WTC11 (cell line): ENCODE measurements around the gene FAM20C. TPM values are rescaled to one million over a fixed set of nuclear protein-coding genes. Genes with fewer than 3 reads are reported as not detected.
"Not testable (repeated sequence)": the region's sequence is repeated elsewhere in the genome, so short reads cannot be mapped to it uniquely, and the experiment has no call there.

Source experiments
- ATAC-seq: fragments of 200-7000 bp; cut with Tn5 transposase; 2 replicates; pipeline ENCODE4 v1.10.0; 2021; ENCODE audit warnings: mild to moderate bottlenecking, moderate library complexity
- CTCF ChIA-PET: fragments of 300-600 bp; sonication (Branson Sonifier 250); formaldehyde crosslinking; loops from one replicate; lab custom pipeline; 2021; ENCODE audit warnings: antibody characterized with exemption; lab: Charles Lee
- POLR2A ChIA-PET: fragments of 350-600 bp; sonication (Branson Sonifier 250); formaldehyde crosslinking; loops from one replicate; lab custom pipeline; 2021; ENCODE audit warnings: antibody characterized with exemption; lab: Charles Lee
- DNase-seq: peaks from one replicate; pipeline ENCODE4 v3.0.0; 2021; ENCODE audit warnings: low spot score
- H3K27ac Mint-ChIP-seq: 2 replicates; pipeline ENCODE4 v1.8.0; 2021; ENCODE audit warnings: mixed read lengths
- H3K27me3 Mint-ChIP-seq: 2 replicates; pipeline ENCODE4 v1.8.0; 2021; ENCODE audit warnings: low read depth, mild to moderate bottlenecking, moderate library complexity, mixed read lengths
- H3K36me3 Mint-ChIP-seq: 2 replicates; pipeline ENCODE4 v1.8.0; 2021; ENCODE audit warnings: mixed read lengths
- H3K4me1 Mint-ChIP-seq: 2 replicates; pipeline ENCODE4 v1.8.0; 2022; ENCODE audit warnings: mixed read lengths
- H3K4me3 Mint-ChIP-seq: 2 replicates; pipeline ENCODE4 v1.8.0; 2021; ENCODE audit warnings: mild to moderate bottlenecking, moderate library complexity, mixed read lengths
- H3K9me3 Mint-ChIP-seq: 2 replicates; pipeline ENCODE4 v1.8.0; 2021; ENCODE audit warnings: mixed read lengths
- ARID4B ChIP-seq: sonication (generic); formaldehyde crosslinking; IDR thresholded peaks from 2 replicates; pipeline ENCODE4 v1.8.0; 2023; ENCODE audit warnings: missing genetic modification reagents, mild to moderate bottlenecking, borderline replicate concordance
- ATF3 ChIP-seq: sonication (generic); formaldehyde crosslinking; conservative IDR thresholded peaks from 2 replicates; pipeline ENCODE4 v1.8.1; 2022; ENCODE audit warnings: mild to moderate bottlenecking, missing genetic modification reagents
- MXD4 ChIP-seq: fragments of 250-450 bp; sonication (Bioruptor Pico); IDR thresholded peaks from 2 replicates; pipeline ENCODE4 v1.8.0; 2021; ENCODE audit warnings: mild to moderate bottlenecking, moderate library complexity, borderline replicate concordance
- NR2C2 ChIP-seq: sonication (generic); formaldehyde crosslinking; IDR thresholded peaks from 2 replicates; pipeline ENCODE4 v1.8.0; 2022; ENCODE audit warnings: mild to moderate bottlenecking, missing genetic modification reagents
- PRDM15 ChIP-seq: sonication (generic); formaldehyde crosslinking; IDR thresholded peaks from 2 replicates; pipeline ENCODE4 v1.8.0; 2022; ENCODE audit warnings: missing genetic modification reagents
- ZMAT4 ChIP-seq: fragments of 250-450 bp; sonication (Bioruptor Pico); IDR thresholded peaks from 2 replicates; pipeline ENCODE4 v1.9.0; 2021; ENCODE audit warnings: mild to moderate bottlenecking
- ZNF121 ChIP-seq: sonication (generic); formaldehyde crosslinking; IDR thresholded peaks from 2 replicates; pipeline ENCODE4 v1.8.0; 2023; ENCODE audit warnings: missing genetic modification reagents
- ZNF281 ChIP-seq: sonication (generic); formaldehyde crosslinking; IDR thresholded peaks from 2 replicates; pipeline ENCODE4 v1.8.0; 2023; ENCODE audit warnings: mild to moderate bottlenecking, missing genetic modification reagents
- ZNF532 ChIP-seq: fragments of 250-450 bp; sonication (Bioruptor Pico); IDR thresholded peaks from 2 replicates; pipeline ENCODE4 v1.9.0; 2021; ENCODE audit warnings: mild to moderate bottlenecking, borderline replicate concordance
- total RNA-seq: library from RNA; stranded (reverse); gene quantifications from 3 replicates; pipeline ENCODE4 v1.2.3, GENCODE V29; 2021

The FAM20C gene
- total RNA-seq, 1 experiment from 2014 or later = 64.9 TPM

- TF ChIP-seq ZNF532 (CRISPR knock-in tag) (no peak), ATF3 (CRISPR knock-in tag) (no peak), ARID4B (CRISPR knock-in tag) (no peak), ZNF121 (CRISPR knock-in tag) (no peak), MXD4 (CRISPR knock-in tag) (no peak), PRDM15 (CRISPR knock-in tag) (no peak), ZMAT4 (CRISPR knock-in tag) (no peak), ZNF281 (CRISPR knock-in tag) (no peak), NR2C2 (no peak)
Measured at GRCh38 chr7:181738-182137, 10.6 kb upstream of the FAM20C start (continued).

GRCh38 chr7:182502-182901 is 9.9 kb upstream of the FAM20C start:
- H3K27ac Mint-ChIP-seq, POLR2A ChIA-PET, H3K4me3 Mint-ChIP-seq, H3K27me3 Mint-ChIP-seq, DNase-seq, H3K9me3 Mint-ChIP-seq, ATAC-seq, H3K36me3 Mint-ChIP-seq: not testable (repeated sequence)
- CTCF ChIA-PET = interaction anchor here (0.9 kb wide), 1 partner anchor 17 kb away, joined by 3 read pairs; no protein-coding TSS in a partner anchor
- peaks cover 14% of the 10 kb centered on the region for H3K4me1 Mint-ChIP-seq
